NCI-H187 (cell line): ENCODE measurements around the gene NCAPG2.
"Not testable (repeated sequence)": the region's sequence is repeated elsewhere in the genome, so short reads cannot be mapped to it uniquely, and the experiment has no call there.

Experiments used
- DNase-seq, 2 experiments: peaks; one replicate each; lab custom pipeline; 2025; lab: John Stamatoyannopoulos, UW

NCAPG2 gene

GRCh38 chr7:158706710-158707590 is 2.3 kb upstream of the NCAPG2 start:
- no peak for DNase-seq

GRCh38 chr7:158706273-158706704 is 1.7 kb upstream of the NCAPG2 start:
- DNase-seq = no peak

GRCh38 chr7:158705234-158705850 is 738 bp upstream of the NCAPG2 start:
- DNase-seq = no peak

GRCh38 chr7:158703679-158704523 is 703 bp downstream of the NCAPG2 start:
- not testable (repeated sequence) for DNase-seq

GRCh38 chr7:158702944-158703343 is 1.7 kb downstream of the NCAPG2 start:
- no peak for DNase-seq

- no peak for DNase-seq
These were observed 2.4 kb downstream of the NCAPG2 start for GRCh38 chr7:158702196-158702595.

GRCh38 chr7:158700008-158700407 is 4.6 kb downstream of the NCAPG2 start:
- no peak for DNase-seq

DNA sequence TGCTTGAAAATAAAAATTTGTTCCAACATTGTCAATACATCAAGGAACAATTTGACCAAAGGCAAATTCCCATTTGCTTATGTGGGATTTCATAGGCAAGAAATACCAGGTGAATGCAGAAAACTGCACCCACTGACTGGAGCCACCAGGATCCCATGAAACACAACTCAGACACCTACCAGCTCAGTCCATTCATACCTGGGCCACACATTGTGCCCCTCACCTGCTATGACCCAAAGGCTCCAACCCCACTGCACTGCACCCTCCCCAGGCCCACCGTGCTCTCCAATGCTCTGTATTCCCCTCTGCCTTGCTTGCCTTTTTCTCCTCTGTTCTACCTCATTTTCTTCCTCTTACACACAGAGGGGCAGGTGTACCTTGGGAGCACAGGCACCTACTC is 5.3 kb downstream of the NCAPG2 start:
- no peak for DNase-seq

- no peak for DNase-seq
These were observed 5.9 kb downstream of the NCAPG2 start for GRCh38 chr7:158698657-158699195.

DNA sequence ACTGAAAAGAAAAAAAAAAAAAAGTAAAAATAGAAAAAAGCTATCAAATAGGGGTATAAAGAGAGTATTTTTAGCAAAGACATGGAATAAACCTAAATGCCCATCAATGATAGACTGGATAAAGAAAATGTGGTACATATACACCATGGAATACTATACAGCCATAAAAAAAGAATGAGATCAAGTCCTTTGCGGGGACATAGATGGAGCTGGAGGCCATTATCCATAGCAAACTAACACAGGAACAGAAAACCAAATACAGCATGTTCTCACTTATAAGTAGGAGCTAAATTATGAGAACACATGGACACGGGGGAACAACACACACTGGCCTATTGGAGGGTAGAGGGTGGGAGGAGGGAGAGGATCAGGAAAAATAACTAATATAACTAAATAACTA is 7.0 kb downstream of the NCAPG2 start:
- not testable (repeated sequence) for DNase-seq

- no peak for DNase-seq
These were observed 8.7 kb downstream of the NCAPG2 start for GRCh38 chr7:158695726-158696452.

GRCh38 chr7:158695056-158695455 is 9.5 kb downstream of the NCAPG2 start:
- no peak for DNase-seq

DNA sequence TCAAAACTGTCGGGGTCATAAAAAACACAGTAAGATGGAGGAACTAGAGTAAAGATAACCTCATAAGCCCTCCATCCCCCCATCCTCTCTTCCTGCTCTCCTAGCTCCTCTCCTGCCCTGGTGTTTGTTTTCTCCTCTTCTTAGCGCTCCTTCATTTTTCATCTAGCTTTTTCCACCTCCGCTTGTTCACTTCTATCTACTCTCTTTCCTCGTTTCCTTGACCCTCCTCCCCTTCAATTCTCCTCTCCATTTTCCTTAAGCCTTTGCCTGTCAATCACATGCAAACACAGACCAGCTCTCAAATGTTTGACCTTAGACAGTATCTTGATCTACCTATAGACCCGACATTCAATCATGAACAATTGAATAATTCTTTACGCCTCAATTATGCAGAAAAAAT is 10.0 kb downstream of the NCAPG2 start:
- no peak for DNase-seq

- DNase-seq = no peak
These were observed 15.1 kb downstream of the NCAPG2 start for GRCh38 chr7:158689488-158689887.

DNA sequence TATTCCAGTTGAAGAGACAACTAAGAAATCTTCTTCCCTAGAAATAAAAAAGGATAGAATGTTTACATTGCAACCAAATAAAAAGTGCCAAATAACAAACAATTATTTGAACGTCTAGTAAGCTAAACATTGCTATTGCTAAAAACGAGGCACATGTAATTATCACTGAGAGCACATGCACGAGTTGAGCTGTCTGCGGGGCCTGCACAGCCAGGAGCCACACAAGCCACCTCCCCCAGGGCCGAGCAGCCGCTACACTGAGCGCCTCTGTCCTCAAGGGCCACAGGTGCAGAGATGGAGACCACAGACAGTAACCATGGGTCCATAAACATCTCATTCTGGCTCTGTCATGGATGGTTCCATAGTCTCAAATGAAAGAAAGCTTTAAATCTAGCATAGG is 17.2 kb downstream of the NCAPG2 start:
- no peak for DNase-seq

GRCh38 chr7:158685693-158686092 is 18.9 kb downstream of the NCAPG2 start:
- no peak for DNase-seq

GRCh38 chr7:158684329-158684728 is 20.3 kb downstream of the NCAPG2 start:
- no peak for DNase-seq

- DNase-seq = no peak
These were observed 21.1 kb downstream of the NCAPG2 start for GRCh38 chr7:158683541-158683940.

- no peak for DNase-seq
These were observed 22.1 kb downstream of the NCAPG2 start for GRCh38 chr7:158682456-158682855.

GRCh38 chr7:158680754-158681153 is 23.9 kb downstream of the NCAPG2 start:
- DNase-seq = no peak

DNA sequence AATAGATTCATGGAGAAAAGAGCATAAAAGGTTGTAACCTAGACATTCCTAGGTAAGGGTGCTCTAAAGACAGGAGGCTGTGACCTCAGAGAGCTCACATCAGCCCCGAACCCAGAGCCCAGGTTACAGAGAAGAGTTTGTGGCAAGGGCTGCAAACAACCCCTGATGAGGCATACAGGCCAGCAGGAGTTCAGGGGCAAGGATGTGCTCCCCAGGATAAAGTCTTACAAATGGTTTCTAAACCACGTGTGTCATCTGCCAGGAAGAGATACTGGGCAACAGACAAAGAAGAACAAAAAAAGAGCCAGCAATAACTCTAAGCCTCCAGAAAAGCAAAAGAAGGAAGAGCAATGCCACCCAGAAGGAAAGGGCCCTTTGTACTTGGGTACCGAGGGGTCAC is 27.7 kb downstream of the NCAPG2 start:
- no peak for DNase-seq
